Measurements from ENCODE around the gene ZNF664.

DNA sequence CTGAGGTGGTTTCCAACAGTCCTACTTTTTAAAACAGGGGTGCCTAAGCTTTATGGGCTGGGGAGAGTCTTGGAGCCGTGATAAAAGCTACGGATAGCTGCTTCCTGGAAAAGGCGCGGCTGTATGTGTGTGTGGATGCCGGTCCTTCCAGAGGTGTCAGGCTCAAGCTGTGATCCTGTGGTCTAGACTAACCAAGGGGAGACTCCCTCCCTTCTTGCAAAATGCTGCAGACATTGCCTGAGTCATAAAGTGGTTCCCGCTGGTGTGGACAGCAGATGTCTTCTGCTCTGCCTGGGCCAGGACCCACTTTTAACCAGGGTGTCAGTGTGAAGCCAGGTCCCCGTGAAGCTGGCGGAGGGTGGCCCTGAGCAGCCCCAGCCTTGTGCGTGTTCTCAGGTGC, 38.2 kb upstream of the ZNF664 start:
- TF ChIP-seq EZH2phosphoT487 (IDR thresholded peaks at IDR 0.05; ENCODE audit: insufficient read depth, low read depth) (no peak), EZH2 (IDR thresholded peaks at IDR 0.05; ENCODE audit: insufficient read depth, poor library complexity, severe bottlenecking) (no peak)

All from GM23248 (cell line).